CD14-positive monocyte (primary cell): ENCODE data around the gene SGPL1. TPM values are rescaled to one million over a fixed set of nuclear protein-coding genes. Genes with fewer than 3 reads are reported as not detected.

Experiments
- DNase-seq, 3 donors: peaks; one replicate each; pipeline ENCODE4 v3.0.0-alpha.2; 2011 to 2022
- H2AFZ ChIP-seq: 2 replicates; pipeline ENCODE4 v1.6.0; 2012; ENCODE audit warnings: mild to moderate bottlenecking, low read depth, low read length, inconsistent platforms; ENCODE audit not compliant: insufficient read depth, poor library complexity, severe bottlenecking
- H3K27ac ChIP-seq, 2 donors: 1 replicate in 1 of 2; 2 replicates in 1 of 2; pipeline ENCODE4 v1.5.1; 2012 to 2013; ENCODE audit warnings: low read length in 2 of 2, control low read depth in 1 of 2, inconsistent platforms in 1 of 2, low read depth in 1 of 2, mild to moderate bottlenecking in 1 of 2
- H3K27me3 ChIP-seq, 2 donors: one replicate each; pipeline versions ENCODE4 v1.6.0 to v1.6.1; 2011 to 2013; ENCODE audit warnings: low read length in 2 of 2; ENCODE audit not compliant: control insufficient read depth in 2 of 2, insufficient read depth in 2 of 2
- H3K36me3 ChIP-seq, 2 donors: replicated peaks in 1 of 2; 1 replicate in 1 of 2; 2 replicates in 1 of 2; pipeline versions ENCODE4 v1.5.1 to v1.6.1; 2012 to 2013; ENCODE audit warnings: low read length in 2 of 2, control low read depth in 1 of 2, inconsistent platforms in 1 of 2, mild to moderate bottlenecking in 1 of 2; ENCODE audit not compliant: insufficient read depth in 2 of 2, control insufficient read depth in 1 of 2
- H3K4me1 ChIP-seq, 2 donors: 1 replicate in 1 of 2; 2 replicates in 1 of 2; pipeline versions ENCODE4 v1.5.1 to v1.6.1; 2012 to 2013; ENCODE audit warnings: low read length in 2 of 2, control low read depth in 1 of 2, inconsistent platforms in 1 of 2, mild to moderate bottlenecking in 1 of 2, moderate library complexity in 1 of 2; ENCODE audit not compliant: insufficient read depth in 2 of 2, control insufficient read depth in 1 of 2
- H3K4me2 ChIP-seq: replicated peaks from 2 replicates; pipeline ENCODE3; 2012; ENCODE audit warnings: low read length, moderate library complexity, mild to moderate bottlenecking; ENCODE audit not compliant: poor library complexity, severe bottlenecking; ENCODE audit errors: extremely low read depth
- H3K4me3 ChIP-seq, 3 experiments: fragments of 200-600 bp in 1 of 3; sonication (generic) in 1 of 3; replicated peaks in 1 of 3; 1 replicate in 2 of 3; 2 replicates in 1 of 3; pipeline ENCODE4 v1.5.1; 2011 to 2013; ENCODE audit warnings: low read length in 3 of 3, mild to moderate bottlenecking in 3 of 3, control low read depth in 2 of 3, low read depth in 2 of 3, inconsistent platforms in 1 of 3, moderate library complexity in 1 of 3
- H3K79me2 ChIP-seq: 2 replicates; pipeline ENCODE4 v1.6.0; 2012; ENCODE audit warnings: mild to moderate bottlenecking, control low read depth, inconsistent platforms, low read length, moderate library complexity; ENCODE audit not compliant: insufficient read depth
- H3K9ac ChIP-seq: 2 replicates; pipeline ENCODE4 v1.6.0; 2017; ENCODE audit warnings: low read length, mild to moderate bottlenecking; ENCODE audit not compliant: insufficient read depth, poor library complexity, severe bottlenecking
- H3K9me3 ChIP-seq, 2 donors: replicated peaks in 1 of 2; 1 replicate in 1 of 2; 2 replicates in 1 of 2; pipeline versions ENCODE4 v1.5.1 to v1.6.1; 2012 to 2013; ENCODE audit warnings: low read length in 2 of 2, control low read depth in 1 of 2; ENCODE audit not compliant: control insufficient read depth in 1 of 2, insufficient read depth in 1 of 2
- H4K20me1 ChIP-seq: 2 replicates; pipeline ENCODE4 v1.6.0; 2012; ENCODE audit warnings: mild to moderate bottlenecking, low read length, control low read depth, moderate library complexity; ENCODE audit not compliant: insufficient read depth
- H3K27ac Mint-ChIP-seq, 7 donors: one replicate each; pipeline ENCODE4 v1.8.0; 2020; ENCODE audit warnings: mild to moderate bottlenecking in 7 of 7, mixed read lengths in 7 of 7, moderate library complexity in 6 of 7, inconsistent platforms in 2 of 7
- H3K27me3 Mint-ChIP-seq, 3 donors: one replicate each; pipeline ENCODE4 v1.8.0; 2021 to 2022; ENCODE audit warnings: low read depth in 3 of 3, mild to moderate bottlenecking in 3 of 3, mixed read lengths in 3 of 3, moderate library complexity in 3 of 3, inconsistent platforms in 1 of 3
- H3K36me3 Mint-ChIP-seq, 2 donors: one replicate each; pipeline ENCODE4 v1.8.0; 2020; ENCODE audit warnings: mixed read lengths in 2 of 2, inconsistent platforms in 1 of 2, mild to moderate bottlenecking in 1 of 2
- H3K4me1 Mint-ChIP-seq: one replicate; pipeline ENCODE4 v1.8.0; 2020; ENCODE audit warnings: mild to moderate bottlenecking, mixed read lengths
- H3K4me3 Mint-ChIP-seq, 2 donors: one replicate each; pipeline ENCODE4 v1.8.0; 2020; ENCODE audit warnings: mild to moderate bottlenecking in 2 of 2, mixed read lengths in 2 of 2, moderate library complexity in 1 of 2
- H3K9me3 Mint-ChIP-seq, 7 donors: one replicate each; pipeline ENCODE4 v1.8.0; 2020 to 2022; ENCODE audit warnings: mixed read lengths in 7 of 7, mild to moderate bottlenecking in 6 of 7, moderate library complexity in 6 of 7, inconsistent platforms in 2 of 7
- CTCF ChIP-seq: fragments of 200-600 bp; IDR thresholded peaks from one replicate; pipeline ENCODE4 v1.8.0; 2022; ENCODE audit warnings: antibody characterized with exemption, mild to moderate bottlenecking
- WGBS: methylation state at CpG from one replicate; pipeline ENCODE4 v1.1.5; 2013; ENCODE audit warnings: missing lambda C conversion rate; ENCODE audit not compliant: insufficient coverage; 5-methylcytosine and 5-hydroxymethylcytosine counted together
- intact Hi-C, 2 donors: fragments of 100-400 bp; cut with micrococcal nuclease; formaldehyde crosslinking; loops; one replicate each; pipeline versions ENCODE4 v1.15.0 to v1.15.1; 2023
- polyA plus RNA-seq, 3 donors: library from polyadenylated mRNA; depleted of rRNA in 1 of 3; unstranded in 2 of 3; stranded (reverse) in 1 of 3; fragments of 300-500 nt in 2 of 3; fragments of >200 nt in 1 of 3; fragmentation: Illumina TruSeq in 2 of 3; gene quantifications; 1 replicate in 2 of 3; 2 replicates in 1 of 3; pipeline ENCODE4 v1.2.3, GENCODE V29; 2012 to 2021

The SGPL1 gene
- polyA plus RNA-seq, 3 donors: 16.6 to 26.8 (median 26.1) TPM

DNA sequence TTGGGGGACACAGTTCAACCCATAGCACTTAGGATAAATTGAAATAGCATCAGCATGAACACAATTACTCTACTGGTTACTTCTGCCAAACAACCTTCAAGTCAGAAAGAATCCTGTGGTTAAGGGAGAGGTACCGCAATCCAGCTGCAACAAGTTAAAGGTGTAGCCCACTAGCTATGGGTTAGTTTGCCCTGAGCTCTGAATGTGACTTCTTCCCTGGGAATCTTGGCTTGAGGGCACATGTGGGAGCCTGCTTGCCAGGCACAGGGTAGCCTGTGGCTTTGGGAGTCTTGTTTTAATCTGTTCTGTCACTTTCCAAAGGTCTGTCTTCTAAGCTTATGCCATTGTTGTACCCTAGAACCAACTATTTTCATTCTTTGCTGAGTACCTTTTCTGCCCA, 8.9 kb upstream of the SGPL1 start:
- no peaks in the 10 kb centered on the region for H3K79me2 ChIP-seq
- H4K20me1 ChIP-seq: no peaks in the 10 kb centered on the region
- no peaks in the 10 kb centered on the region for H3K36me3 ChIP-seq
- DNase-seq: no peak
- H3K4me1 ChIP-seq: no peaks in the 10 kb centered on the region
- no peak overlapping the region for H3K27ac Mint-ChIP-seq
- no peak overlapping the region for H3K27ac ChIP-seq
- H3K27me3 ChIP-seq: no peaks in the 10 kb centered on the region
- no peak overlapping the region for H3K4me2 ChIP-seq
- peaks cover 4 to 11% (median 4%) of the 10 kb centered on the region in 3 donors for H3K27me3 Mint-ChIP-seq
- H3K36me3 Mint-ChIP-seq: no peaks in the 10 kb centered on the region
- no peak overlapping the region for H3K9ac ChIP-seq
- H3K4me3 ChIP-seq: no peak overlapping the region
- no peak overlapping the region for H3K4me3 Mint-ChIP-seq
- no peak for TF ChIP-seq CTCF
- H3K9me3 Mint-ChIP-seq: no peaks in the 10 kb centered on the region
- H3K9me3 ChIP-seq: no peaks in the 10 kb centered on the region
- intact Hi-C loops: no loop called here
- H3K4me1 Mint-ChIP-seq: no peaks in the 10 kb centered on the region
- H2AFZ ChIP-seq: no peak overlapping the region
- WGBS: 100% methylated on average over 1 of the region's 1 CpG

- Histone ChIP-seq H4K20me1 (no peaks in the 10 kb centered on the region), H3K4me2 (no peak overlapping the region), H3K27ac (no peak overlapping the region), H3K4me3 (no peak overlapping the region), H3K27me3 (no peaks in the 10 kb centered on the region), H3K9ac (no peak overlapping the region), H3K79me2 (no peaks in the 10 kb centered on the region), H3K9me3 (no peaks in the 10 kb centered on the region), H2AFZ (no peak overlapping the region), H3K4me1 (no peaks in the 10 kb centered on the region), H3K36me3 (no peaks in the 10 kb centered on the region)
- H3K9me3 Mint-ChIP-seq: no peaks in the 10 kb centered on the region
- no peak for DNase-seq
- no peaks in the 10 kb centered on the region for H3K36me3 Mint-ChIP-seq
- WGBS: no CpG with 5 or more reads among the region's 3 CpGs
- TF ChIP-seq CTCF: no peak
- H3K27ac Mint-ChIP-seq: no peak overlapping the region
- H3K27me3 Mint-ChIP-seq: peaks cover 2 to 7% (median 4%) of the 10 kb centered on the region in 3 donors
- H3K4me3 Mint-ChIP-seq: no peak overlapping the region
- no peaks in the 10 kb centered on the region for H3K4me1 Mint-ChIP-seq
- intact Hi-C loops: no loop called here
These were observed 8.2 kb upstream of the SGPL1 start for GRCh38 chr10:70807556-70807955.
